HepG2 (cell line): Measurements from ENCODE around the gene SFTA2. TPM values are rescaled to one million over a fixed set of nuclear protein-coding genes. Genes with fewer than 3 reads are reported as not detected.

Experiments
- AGO2 ChIP-seq: fragments of 200-400 bp; formaldehyde crosslinking; optimal IDR thresholded peaks from 2 replicates; pipeline ENCODE3; 2017; ENCODE audit warnings: mild to moderate bottlenecking, low read depth, low read length, moderate library complexity
- ARID4A ChIP-seq: sonication (generic); formaldehyde crosslinking; IDR thresholded peaks from 2 replicates; pipeline ENCODE4 v1.5.0; 2020; ENCODE audit warnings: mild to moderate bottlenecking, missing genetic modification reagents, borderline replicate concordance
- ATM ChIP-seq: fragments of 450-650 bp; IDR thresholded peaks from 2 replicates; pipeline ENCODE4 v1.7.1; 2017; ENCODE audit warnings: mild to moderate bottlenecking, borderline replicate concordance
- FOXP4 ChIP-seq: sonication (generic); formaldehyde crosslinking; IDR thresholded peaks from 2 replicates; pipeline ENCODE4 v1.4.0; 2020; ENCODE audit warnings: missing genetic modification reagents
- FUBP1 ChIP-seq: sonication (generic); formaldehyde crosslinking; IDR thresholded peaks from 2 replicates; pipeline ENCODE4 v1.5.1; 2020; ENCODE audit warnings: missing genetic modification reagents, mild to moderate bottlenecking, borderline replicate concordance
- GATAD2A ChIP-seq: IDR thresholded peaks from 2 replicates; pipeline ENCODE4 v1.6.1; 2016
- ISL2 ChIP-seq: sonication (generic); formaldehyde crosslinking; IDR thresholded peaks from 2 replicates; pipeline ENCODE4 v1.5.0; 2020; ENCODE audit warnings: missing genetic modification reagents
- PHF5A ChIP-seq: IDR thresholded peaks from one replicate; pipeline ENCODE4 v1.6.1; 2018; ENCODE audit warnings: low read depth, missing genetic modification reagents; ENCODE audit not compliant: unreplicated experiment
- ZNF207 ChIP-seq: fragments of 450-650 bp; IDR thresholded peaks from 2 replicates; pipeline ENCODE4 v1.6.1; 2016; ENCODE audit warnings: antibody characterized with exemption, borderline replicate concordance
- ZNF280D ChIP-seq: sonication (generic); formaldehyde crosslinking; IDR thresholded peaks from 2 replicates; pipeline ENCODE4 v1.5.1; 2020; ENCODE audit warnings: mild to moderate bottlenecking, missing genetic modification reagents
- ZNF3 ChIP-seq: IDR thresholded peaks from 2 replicates; pipeline ENCODE4 v1.7.0; 2017; ENCODE audit warnings: inconsistent platforms
- ZNF414 ChIP-seq: sonication (generic); formaldehyde crosslinking; IDR thresholded peaks from 2 replicates; pipeline ENCODE4 v1.5.0; 2020; ENCODE audit warnings: missing genetic modification reagents
- polyA plus RNA-seq, 8 experiments: library from polyadenylated mRNA; depleted of rRNA in 3 of 8; stranded (reverse) in 7 of 8; unstranded in 1 of 8; fragments of >200 nt; fragmentation: Illumina TruSeq in 4 of 8; extraction: Trizol in 4 of 8; gene quantifications; 2 replicates each; pipeline versions ENCODE4 v1.2.1 to v1.2.3, GENCODE V29; 2011 to 2016; ENCODE audit warnings: low read depth in 4 of 8, missing spikeins in 1 of 8, mixed read lengths in 1 of 8; ENCODE audit not compliant: insufficient read depth in 1 of 8
- total RNA-seq, 5 experiments: library from RNA; depleted of rRNA; stranded (reverse); fragments of >200 nt; fragmentation: Illumina TruSeq; extraction: Trizol; gene quantifications; 2 replicates each; pipeline ENCODE4 v1.2.3, GENCODE V29; 2016; ENCODE audit warnings: low read depth in 1 of 5
- TF ChIP-seq, protein P1 (sequence below): sonication (generic); formaldehyde crosslinking; IDR thresholded peaks from 2 replicates; pipeline ENCODE4 v1.9.0; 2022; ENCODE audit warnings: missing genetic modification reagents, mild to moderate bottlenecking, borderline replicate concordance

SFTA2 gene
- total and polyA plus RNA-seq, 2 of the 13 experiments (the other 11 are each of a cell fraction or from before 2014, with no cell fraction given): not detected

- TF ChIP-seq FOXP4 (CRISPR knock-in tag) (no peak), ZNF207 (no peak), AGO2 (peak; percentile 15), PHF5A (CRISPR knock-in tag) (no peak), ATM (no peak), FUBP1 (CRISPR knock-in tag) (no peak), ISL2 (CRISPR knock-in tag) (no peak), GATAD2A (CRISPR knock-in tag) (no peak), ZNF414 (CRISPR knock-in tag) (no peak), ZNF3 (CRISPR knock-in tag) (no peak), ARID4A (CRISPR knock-in tag) (no peak; the same call in 1 of the 2 replicates), ZNF280D (no peak; the same call in 1 of the 2 replicates)
- TF ChIP-seq, protein P1, sequence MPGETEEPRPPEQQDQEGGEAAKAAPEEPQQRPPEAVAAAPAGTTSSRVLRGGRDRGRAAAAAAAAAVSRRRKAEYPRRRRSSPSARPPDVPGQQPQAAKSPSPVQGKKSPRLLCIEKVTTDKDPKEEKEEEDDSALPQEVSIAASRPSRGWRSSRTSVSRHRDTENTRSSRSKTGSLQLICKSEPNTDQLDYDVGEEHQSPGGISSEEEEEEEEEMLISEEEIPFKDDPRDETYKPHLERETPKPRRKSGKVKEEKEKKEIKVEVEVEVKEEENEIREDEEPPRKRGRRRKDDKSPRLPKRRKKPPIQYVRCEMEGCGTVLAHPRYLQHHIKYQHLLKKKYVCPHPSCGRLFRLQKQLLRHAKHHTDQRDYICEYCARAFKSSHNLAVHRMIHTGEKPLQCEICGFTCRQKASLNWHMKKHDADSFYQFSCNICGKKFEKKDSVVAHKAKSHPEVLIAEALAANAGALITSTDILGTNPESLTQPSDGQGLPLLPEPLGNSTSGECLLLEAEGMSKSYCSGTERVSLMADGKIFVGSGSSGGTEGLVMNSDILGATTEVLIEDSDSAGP (CRISPR knock-in tag): peak; percentile 58; the same call in 1 of the 2 replicates
Observed at GRCh38 chr6:30883685-30884520, 48.1 kb downstream of the SFTA2 start, which contains the start of gene DDR1 (continued).
